CD14-positive monocyte (primary cell): Measurements from ENCODE around the gene PLEKHG1. TPM values are rescaled to one million over a fixed set of nuclear protein-coding genes. Genes with fewer than 3 reads are reported as not detected.

ENCODE experiments used
- DNase-seq, 3 donors: peaks; one replicate each; pipeline ENCODE4 v3.0.0-alpha.2; 2011 to 2022
- H2AFZ ChIP-seq: 2 replicates; pipeline ENCODE4 v1.6.0; 2012; ENCODE audit warnings: mild to moderate bottlenecking, low read depth, low read length, inconsistent platforms; ENCODE audit not compliant: insufficient read depth, poor library complexity, severe bottlenecking
- H3K27ac ChIP-seq, 2 donors: 1 replicate in 1 of 2; 2 replicates in 1 of 2; pipeline ENCODE4 v1.5.1; 2012 to 2013; ENCODE audit warnings: low read length in 2 of 2, control low read depth in 1 of 2, inconsistent platforms in 1 of 2, low read depth in 1 of 2, mild to moderate bottlenecking in 1 of 2
- H3K27me3 ChIP-seq, 2 donors: one replicate each; pipeline versions ENCODE4 v1.6.0 to v1.6.1; 2011 to 2013; ENCODE audit warnings: low read length in 2 of 2; ENCODE audit not compliant: control insufficient read depth in 2 of 2, insufficient read depth in 2 of 2
- H3K36me3 ChIP-seq, 2 donors: replicated peaks in 1 of 2; 1 replicate in 1 of 2; 2 replicates in 1 of 2; pipeline versions ENCODE4 v1.5.1 to v1.6.1; 2012 to 2013; ENCODE audit warnings: low read length in 2 of 2, control low read depth in 1 of 2, inconsistent platforms in 1 of 2, mild to moderate bottlenecking in 1 of 2; ENCODE audit not compliant: insufficient read depth in 2 of 2, control insufficient read depth in 1 of 2
- H3K4me1 ChIP-seq, 2 donors: 1 replicate in 1 of 2; 2 replicates in 1 of 2; pipeline versions ENCODE4 v1.5.1 to v1.6.1; 2012 to 2013; ENCODE audit warnings: low read length in 2 of 2, control low read depth in 1 of 2, inconsistent platforms in 1 of 2, mild to moderate bottlenecking in 1 of 2, moderate library complexity in 1 of 2; ENCODE audit not compliant: insufficient read depth in 2 of 2, control insufficient read depth in 1 of 2
- H3K4me2 ChIP-seq: replicated peaks from 2 replicates; pipeline ENCODE3; 2012; ENCODE audit warnings: low read length, moderate library complexity, mild to moderate bottlenecking; ENCODE audit not compliant: poor library complexity, severe bottlenecking; ENCODE audit errors: extremely low read depth
- H3K4me3 ChIP-seq, 3 experiments: fragments of 200-600 bp in 1 of 3; sonication (generic) in 1 of 3; replicated peaks in 1 of 3; 1 replicate in 2 of 3; 2 replicates in 1 of 3; pipeline ENCODE4 v1.5.1; 2011 to 2013; ENCODE audit warnings: low read length in 3 of 3, mild to moderate bottlenecking in 3 of 3, control low read depth in 2 of 3, low read depth in 2 of 3, inconsistent platforms in 1 of 3, moderate library complexity in 1 of 3
- H3K79me2 ChIP-seq: 2 replicates; pipeline ENCODE4 v1.6.0; 2012; ENCODE audit warnings: mild to moderate bottlenecking, control low read depth, inconsistent platforms, low read length, moderate library complexity; ENCODE audit not compliant: insufficient read depth
- H3K9ac ChIP-seq: 2 replicates; pipeline ENCODE4 v1.6.0; 2017; ENCODE audit warnings: low read length, mild to moderate bottlenecking; ENCODE audit not compliant: insufficient read depth, poor library complexity, severe bottlenecking
- H3K9me3 ChIP-seq, 2 donors: replicated peaks in 1 of 2; 1 replicate in 1 of 2; 2 replicates in 1 of 2; pipeline versions ENCODE4 v1.5.1 to v1.6.1; 2012 to 2013; ENCODE audit warnings: low read length in 2 of 2, control low read depth in 1 of 2; ENCODE audit not compliant: control insufficient read depth in 1 of 2, insufficient read depth in 1 of 2
- H4K20me1 ChIP-seq: 2 replicates; pipeline ENCODE4 v1.6.0; 2012; ENCODE audit warnings: mild to moderate bottlenecking, low read length, control low read depth, moderate library complexity; ENCODE audit not compliant: insufficient read depth
- H3K27ac Mint-ChIP-seq, 7 donors: one replicate each; pipeline ENCODE4 v1.8.0; 2020; ENCODE audit warnings: mild to moderate bottlenecking in 7 of 7, mixed read lengths in 7 of 7, moderate library complexity in 6 of 7, inconsistent platforms in 2 of 7
- H3K27me3 Mint-ChIP-seq, 3 donors: one replicate each; pipeline ENCODE4 v1.8.0; 2021 to 2022; ENCODE audit warnings: low read depth in 3 of 3, mild to moderate bottlenecking in 3 of 3, mixed read lengths in 3 of 3, moderate library complexity in 3 of 3, inconsistent platforms in 1 of 3
- H3K36me3 Mint-ChIP-seq, 2 donors: one replicate each; pipeline ENCODE4 v1.8.0; 2020; ENCODE audit warnings: mixed read lengths in 2 of 2, inconsistent platforms in 1 of 2, mild to moderate bottlenecking in 1 of 2
- H3K4me1 Mint-ChIP-seq: one replicate; pipeline ENCODE4 v1.8.0; 2020; ENCODE audit warnings: mild to moderate bottlenecking, mixed read lengths
- H3K4me3 Mint-ChIP-seq, 2 donors: one replicate each; pipeline ENCODE4 v1.8.0; 2020; ENCODE audit warnings: mild to moderate bottlenecking in 2 of 2, mixed read lengths in 2 of 2, moderate library complexity in 1 of 2
- H3K9me3 Mint-ChIP-seq, 7 donors: one replicate each; pipeline ENCODE4 v1.8.0; 2020 to 2022; ENCODE audit warnings: mixed read lengths in 7 of 7, mild to moderate bottlenecking in 6 of 7, moderate library complexity in 6 of 7, inconsistent platforms in 2 of 7
- CTCF ChIP-seq: fragments of 200-600 bp; IDR thresholded peaks from one replicate; pipeline ENCODE4 v1.8.0; 2022; ENCODE audit warnings: antibody characterized with exemption, mild to moderate bottlenecking
- WGBS: methylation state at CpG from one replicate; pipeline ENCODE4 v1.1.5; 2013; ENCODE audit warnings: missing lambda C conversion rate; ENCODE audit not compliant: insufficient coverage; 5-methylcytosine and 5-hydroxymethylcytosine counted together
- intact Hi-C, 2 donors: fragments of 100-400 bp; cut with micrococcal nuclease; formaldehyde crosslinking; loops; one replicate each; pipeline versions ENCODE4 v1.15.0 to v1.15.1; 2023
- polyA plus RNA-seq, 3 donors: library from polyadenylated mRNA; depleted of rRNA in 1 of 3; unstranded in 2 of 3; stranded (reverse) in 1 of 3; fragments of 300-500 nt in 2 of 3; fragments of >200 nt in 1 of 3; fragmentation: Illumina TruSeq in 2 of 3; gene quantifications; 1 replicate in 2 of 3; 2 replicates in 1 of 3; pipeline ENCODE4 v1.2.3, GENCODE V29; 2012 to 2021

Gene PLEKHG1
- polyA plus RNA-seq, 3 donors = 0.02 to 0.15 (median 0.08) TPM

- TF ChIP-seq CTCF = no peak
- Histone ChIP-seq H3K4me2 (no peak overlapping the region), H4K20me1 (no peaks in the 10 kb centered on the region), H3K36me3 (no peaks in the 10 kb centered on the region), H3K4me1 (peaks cover 14 to 19% of the 10 kb centered on the region in 2 donors), H3K9me3 (no peaks in the 10 kb centered on the region), H3K4me3 (no peak overlapping the region), H3K27me3 (peaks cover 4 to 12% of the 10 kb centered on the region in 2 donors), H3K27ac (no peak overlapping the region), H2AFZ (no peak overlapping the region), H3K9ac (no peak overlapping the region), H3K79me2 (no peaks in the 10 kb centered on the region)
- Mint-ChIP-seq H3K27me3 (peaks cover 4 to 6% (median 5%) of the 10 kb centered on the region in 3 donors), H3K4me1 (peaks cover 16% of the 10 kb centered on the region), H3K36me3 (no peaks in the 10 kb centered on the region), H3K27ac (peak overlapping the region in 1 of 7 donors; percentile 50), H3K4me3 (no peak overlapping the region), H3K9me3 (no peaks in the 10 kb centered on the region)
- no peak for DNase-seq
- intact Hi-C loops = no loop called here
- WGBS = 100% methylated on average over 1 of the region's 3 CpGs
Observed at GRCh38 chr6:150620244-150620643, 20.6 kb downstream of the PLEKHG1 start.

- H3K36me3 ChIP-seq = no peaks in the 10 kb centered on the region
- peaks cover 4 to 6% (median 5%) of the 10 kb centered on the region in 3 donors for H3K27me3 Mint-ChIP-seq
- intact Hi-C loops = no loop called here
- H3K4me1 ChIP-seq = peaks cover 14 to 19% of the 10 kb centered on the region in 2 donors
- no peaks in the 10 kb centered on the region for H3K79me2 ChIP-seq
- H3K27ac Mint-ChIP-seq = peak overlapping the region in 1 of 7 donors; percentile 50
- H3K9ac ChIP-seq = no peak overlapping the region
- H3K27ac ChIP-seq = no peak overlapping the region
- no peaks in the 10 kb centered on the region for H3K9me3 ChIP-seq
- peaks cover 4 to 9% of the 10 kb centered on the region in 2 donors for H3K27me3 ChIP-seq
- peaks cover 0 to 1% (median 0%) of the 10 kb centered on the region in 7 donors for H3K9me3 Mint-ChIP-seq
- no peak overlapping the region for H3K4me2 ChIP-seq
- peaks cover 16% of the 10 kb centered on the region for H3K4me1 Mint-ChIP-seq
- no CpG with 5 or more reads among the region's 2 CpGs for WGBS
- TF ChIP-seq CTCF = no peak
- H2AFZ ChIP-seq = no peak overlapping the region
- no peaks in the 10 kb centered on the region for H3K36me3 Mint-ChIP-seq
- DNase-seq = no peak
- H3K4me3 Mint-ChIP-seq = no peak overlapping the region
- H4K20me1 ChIP-seq = no peaks in the 10 kb centered on the region
- H3K4me3 ChIP-seq = no peak overlapping the region
Observed at GRCh38 chr6:150620763-150621162, 21.1 kb downstream of the PLEKHG1 start.
